GM12892 (cell line): Measurements from ENCODE around the gene FIGNL2.

Experiments used
- POLR2A ChIP-seq: IDR thresholded peaks from 2 replicates; pipeline ENCODE4 v1.6.1; 2011; ENCODE audit warnings: low read depth, low read length, control low read depth
- TAF1 ChIP-seq: IDR thresholded peaks from 2 replicates; pipeline ENCODE4 v1.6.1; 2011; ENCODE audit warnings: low read depth, mild to moderate bottlenecking, control low read depth, low read length, borderline replicate concordance

GRCh38 chr12:51890133-51890464, 41.6 kb upstream of the FIGNL2 start:
- no peak for TF ChIP-seq POLR2A
- no peak for TF ChIP-seq TAF1
